SK-N-SH treated with all-trans-retinoic acid at 6 μM for 48 hours (cell line): Measurements from ENCODE around the gene COMMD10.

Experiments used
- BACH2 ChIP-seq: fragments of 250-450 bp; sonication (Bioruptor Pico); IDR thresholded peaks from 2 replicates; pipeline ENCODE4 v1.9.0; 2021; ENCODE audit warnings: mild to moderate bottlenecking, borderline replicate concordance
- CREB5 ChIP-seq: fragments of 250-450 bp; sonication (Bioruptor Pico); IDR thresholded peaks from 2 replicates; pipeline ENCODE4 v1.5.1; 2020; ENCODE audit warnings: low read depth, mild to moderate bottlenecking, moderate library complexity
- CSRNP3 ChIP-seq: fragments of 250-450 bp; sonication (Bioruptor Pico); IDR thresholded peaks from 2 replicates; pipeline ENCODE4 v1.5.1; 2021; ENCODE audit warnings: mild to moderate bottlenecking, moderate library complexity
- ESRRG ChIP-seq: fragments of 250-450 bp; sonication (Bioruptor Pico); IDR thresholded peaks from 2 replicates; pipeline ENCODE4 v1.6.1; 2021; ENCODE audit warnings: mild to moderate bottlenecking
- RARB ChIP-seq: fragments of 250-450 bp; sonication (Bioruptor Pico); IDR thresholded peaks from 2 replicates; pipeline ENCODE4 v1.8.0; 2021; ENCODE audit warnings: mild to moderate bottlenecking, moderate library complexity
- SNAI2 ChIP-seq: fragments of 250-450 bp; sonication (Bioruptor Pico); IDR thresholded peaks from 2 replicates; pipeline ENCODE4 v1.5.0; 2020; ENCODE audit warnings: mild to moderate bottlenecking, moderate library complexity
- TCF4 ChIP-seq: fragments of 250-450 bp; sonication (Bioruptor Pico); IDR thresholded peaks from 2 replicates; pipeline ENCODE4 v1.8.0; 2021; ENCODE audit warnings: mild to moderate bottlenecking, moderate library complexity, borderline replicate concordance
- ZC3H10 ChIP-seq: fragments of 250-450 bp; sonication (Bioruptor Pico); IDR thresholded peaks from 2 replicates; pipeline ENCODE4 v1.5.1; 2021; ENCODE audit warnings: mild to moderate bottlenecking, moderate library complexity
- ZFP30 ChIP-seq: fragments of 450-650 bp; formaldehyde crosslinking; IDR thresholded peaks from 2 replicates; pipeline ENCODE4 v1.5.0; 2022; ENCODE audit warnings: mild to moderate bottlenecking, moderate library complexity

- no peak for TF ChIP-seq ZC3H10 (CRISPR knock-in tag)
- no peak for TF ChIP-seq BACH2 (CRISPR knock-in tag)
- no peak for TF ChIP-seq ZFP30
- TF ChIP-seq ESRRG (CRISPR knock-in tag): no peak
- no peak for TF ChIP-seq RARB
- no peak for TF ChIP-seq TCF4 (CRISPR knock-in tag)
- TF ChIP-seq CREB5 (CRISPR knock-in tag): no peak
- TF ChIP-seq SNAI2 (CRISPR knock-in tag): no peak
- TF ChIP-seq CSRNP3 (CRISPR knock-in tag): no peak
Observed at GRCh38 chr5:116045821-116046220, 39.0 kb upstream of the COMMD10 start.
